Myometrial cell (primary cell): Measurements from ENCODE around the gene ACTG2. TPM values are rescaled to one million over a fixed set of nuclear protein-coding genes. Genes with fewer than 3 reads are reported as not detected.

Experiments used
- total RNA-seq: library from RNA; depleted of rRNA; stranded (reverse); fragments of >200 nt; gene quantifications from 2 replicates; pipeline ENCODE4 v1.2.3, GENCODE V29; 2015

ACTG2 gene
- total RNA-seq: 8.6 and 12.4 TPM in 2 replicates

DNA sequence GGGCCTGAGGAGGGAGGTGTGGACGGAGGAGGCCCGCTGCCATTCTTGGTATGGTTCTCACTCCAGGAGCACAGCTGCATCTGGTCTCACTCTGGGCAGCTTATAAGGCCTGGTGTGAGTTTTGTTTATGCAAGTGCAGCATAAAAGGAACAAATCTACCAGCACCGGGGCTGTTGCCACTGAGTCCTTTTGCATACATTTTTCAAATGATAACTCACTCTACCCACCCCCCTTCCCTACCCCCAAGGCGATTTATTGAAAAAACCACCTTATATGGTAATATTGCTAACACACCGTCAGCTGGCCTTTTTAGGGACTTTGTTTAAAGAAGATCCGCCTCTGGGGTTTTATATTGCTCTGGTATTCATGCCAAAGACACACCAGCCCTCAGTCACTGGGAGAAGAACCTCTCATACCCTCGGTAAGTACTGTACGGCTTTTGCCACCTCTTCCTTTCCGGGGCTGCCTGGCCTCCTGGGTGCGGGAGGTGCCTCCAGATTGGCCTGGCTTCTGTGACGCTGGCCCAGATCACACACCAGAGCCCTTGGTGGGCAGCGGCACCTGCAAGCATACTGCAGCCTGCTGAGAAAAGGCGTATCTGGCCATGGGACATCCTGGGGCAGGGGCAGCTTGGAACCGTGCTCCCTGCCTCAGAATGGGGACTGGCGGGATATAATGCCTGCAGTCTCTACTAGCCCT is at the start of gene ACTG2:
ACTG2 (plus strand) TSS at position 378 of the 699 bp plus-strand sequence. CDS start 8,304 bp downstream, outside the sequence.

DNA sequence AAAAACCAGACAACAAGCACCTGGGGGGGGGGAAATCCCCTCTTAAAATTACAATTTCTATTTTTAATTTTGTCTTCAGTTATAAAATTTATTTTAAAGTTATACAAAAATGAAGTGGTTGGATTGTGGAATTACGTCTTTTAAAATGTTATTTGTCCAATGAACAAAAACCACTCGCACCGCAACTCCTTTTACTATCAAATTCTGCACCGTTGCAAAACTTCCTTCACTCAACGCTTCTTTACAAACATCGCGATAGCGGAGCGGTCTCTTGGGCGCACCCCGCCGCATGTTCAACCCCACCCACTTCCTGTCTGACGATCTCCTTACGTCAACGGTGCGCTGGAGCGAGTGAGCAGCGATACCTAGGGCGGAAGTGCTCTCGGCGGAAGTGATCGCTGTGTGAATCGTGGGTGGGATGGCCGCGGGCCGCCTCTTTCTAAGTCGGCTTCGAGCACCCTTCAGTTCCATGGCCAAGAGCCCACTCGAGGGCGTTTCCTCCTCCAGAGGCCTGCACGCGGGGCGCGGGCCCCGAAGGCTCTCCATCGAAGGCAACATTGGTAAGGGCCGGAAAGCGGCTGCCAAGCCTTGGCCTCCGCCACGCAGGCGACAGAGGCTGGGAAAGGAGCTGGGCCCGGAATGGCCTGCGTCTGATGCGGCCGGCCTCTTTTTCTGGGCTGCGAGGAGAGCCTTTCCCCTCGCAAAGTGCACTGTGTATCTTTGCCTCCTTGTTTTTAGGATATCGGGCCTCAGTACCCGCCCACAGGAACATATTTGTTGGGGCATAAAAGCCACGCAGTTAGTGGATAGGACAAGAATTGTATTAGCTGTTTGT is 33.9 kb downstream of the ACTG2 start, which contains the start of gene DGUOK:
DGUOK (plus strand) TSS at position 388 of the 835 bp plus-strand sequence; CDS start at position 419, 31 bp downstream.

Other genes with a start within 250 kb of the ACTG2 start
- gene TPRKB, start 155.7 kb upstream of the ACTG2 start, total RNA-seq: 38.3 and 47.6 TPM in 2 replicates
- gene DUSP11, start 112.9 kb upstream of the ACTG2 start, total RNA-seq: 41.8 and 52.3 TPM in 2 replicates
- gene C2orf78, start 108.8 kb upstream of the ACTG2 start, total RNA-seq: not detected in 2 replicates
- 35.5 and 37.7 TPM in 2 replicates for gene STAMBP, start 64.0 kb upstream of the ACTG2 start, total RNA-seq
- gene DGUOK, start 33.9 kb downstream of the ACTG2 start, total RNA-seq: 105 and 107 TPM in 2 replicates
- 1.6 and 2.0 TPM in 2 replicates for gene TET3, start 91.9 kb downstream of the ACTG2 start, total RNA-seq